HL-60 (cell line): Measurements from ENCODE around the gene DEXI.

Experiments used
- CTCF ChIP-seq: IDR thresholded peaks from one replicate; pipeline ENCODE4 v1.5.1; 2011; ENCODE audit warnings: low read length, control low read depth, inconsistent platforms; ENCODE audit not compliant: insufficient read depth
- GABPA ChIP-seq: IDR thresholded peaks from 2 replicates; pipeline ENCODE4 v1.6.1; 2012; ENCODE audit warnings: low read depth
- POLR2AphosphoS5 ChIP-seq: IDR thresholded peaks from 2 replicates; pipeline ENCODE4 v1.6.1; 2012; ENCODE audit warnings: low read depth

DNA sequence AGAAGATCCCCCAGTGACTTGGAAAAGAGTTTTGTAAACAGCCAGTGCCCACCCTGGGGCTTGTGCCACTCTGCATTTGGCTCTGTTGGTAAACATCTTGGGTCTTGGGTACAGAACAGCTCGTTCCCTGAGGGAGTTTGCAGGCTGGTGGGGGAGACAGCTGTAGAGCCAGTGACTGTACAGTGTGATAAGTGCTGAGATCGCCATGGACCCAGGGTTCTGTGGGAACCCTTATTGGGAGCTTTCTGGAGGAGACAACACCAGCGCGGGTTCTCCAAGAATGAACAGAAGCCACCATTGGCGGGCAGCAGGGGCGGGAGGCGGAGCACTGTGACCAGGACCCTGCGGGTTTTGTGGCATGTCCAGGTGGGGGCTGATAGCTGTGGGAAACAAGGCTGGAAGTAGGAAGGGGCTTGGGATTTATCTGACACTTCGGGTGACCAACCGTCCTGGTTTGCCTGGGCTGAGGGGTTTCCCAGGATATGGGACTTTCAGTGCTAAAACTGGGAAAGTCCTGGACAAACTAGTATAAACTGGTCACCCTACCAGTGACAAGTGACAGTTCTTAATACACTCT lies 5.0 kb upstream of the DEXI start:
- no peak for TF ChIP-seq GABPA
- TF ChIP-seq CTCF, result no peak
- TF ChIP-seq POLR2AphosphoS5, result no peak
